Breast epithelium (tissue), 4 donors: ENCODE data around the gene HDGF. TPM values are rescaled to one million over a fixed set of nuclear protein-coding genes. Genes with fewer than 3 reads are reported as not detected.
A peak's percentile ranks its signal among the peaks of the same experiment; 100 is the strongest.

Experiments used
- DNase-seq, 2 donors: peaks; one replicate each; pipeline ENCODE4 v3.0.0-alpha.2; 2019; ENCODE audit warnings: low spot score in 2 of 2
- H3K27ac ChIP-seq, 2 donors: fragments of 200-600 bp; sonication (generic) in 1 of 2; one replicate each; pipeline ENCODE4 v1.5.1; 2016 to 2019; ENCODE audit warnings: mild to moderate bottlenecking in 1 of 2
- H3K27me3 ChIP-seq, 2 donors: fragments of 200-600 bp; sonication (generic) in 1 of 2; one replicate each; pipeline versions ENCODE4 v1.5.1 to v1.6.0; 2017 to 2019; ENCODE audit warnings: control low read depth in 1 of 2, mild to moderate bottlenecking in 1 of 2
- H3K36me3 ChIP-seq: fragments of 200-600 bp; one replicate; pipeline ENCODE4 v1.5.1; 2019
- H3K4me1 ChIP-seq, 2 donors: fragments of 200-600 bp; sonication (generic); one replicate each; pipeline ENCODE4 v1.5.1; 2016 to 2019; ENCODE audit warnings: control low read depth in 1 of 2
- H3K4me3 ChIP-seq, 3 donors: fragments of 200-600 bp; sonication (generic); 1 replicate in 2 of 3; 2 replicates in 1 of 3; pipeline ENCODE4 v1.5.1; 2016 to 2019; ENCODE audit warnings: mild to moderate bottlenecking in 3 of 3, moderate library complexity in 2 of 3
- H3K9me3 ChIP-seq, 2 donors: fragments of 200-600 bp; sonication (generic) in 1 of 2; one replicate each; pipeline ENCODE4 v1.5.1; 2016 to 2019; ENCODE audit warnings: control low read depth in 1 of 2
- POLR2A ChIP-seq: fragments of 450-650 bp; IDR thresholded peaks from one replicate; pipeline ENCODE4 v1.6.1; 2016; ENCODE audit warnings: antibody characterized with exemption, mild to moderate bottlenecking, moderate library complexity
- POLR2AphosphoS5 ChIP-seq, 3 donors: sonication (generic); formaldehyde crosslinking; IDR thresholded peaks; one replicate each; pipeline ENCODE4 v1.6.1; 2017; ENCODE audit warnings: antibody characterized with exemption in 3 of 3
- intact Hi-C: fragments of 100-400 bp; cut with DNase I; formaldehyde crosslinking; loops from one replicate; pipeline ENCODE4 v1.15.1; 2023; ENCODE audit warnings: low total_unique reads
- total RNA-seq, 3 donors: library from RNA; depleted of rRNA; stranded (reverse); fragments of >200 nt; gene quantifications; one replicate each; pipeline ENCODE4 v1.1.0, GENCODE V29; 2016
- TF ChIP-seq, protein P1 (sequence below), 3 donors: fragments of 450-650 bp; IDR thresholded peaks; one replicate each; pipeline ENCODE4 v1.5.1; 2016 to 2017; ENCODE audit warnings: antibody characterized with exemption in 3 of 3, mild to moderate bottlenecking in 3 of 3, moderate library complexity in 3 of 3

Gene HDGF
- total RNA-seq, 3 donors from 2014 or later = 133 to 178 (median 173) TPM

DNA sequence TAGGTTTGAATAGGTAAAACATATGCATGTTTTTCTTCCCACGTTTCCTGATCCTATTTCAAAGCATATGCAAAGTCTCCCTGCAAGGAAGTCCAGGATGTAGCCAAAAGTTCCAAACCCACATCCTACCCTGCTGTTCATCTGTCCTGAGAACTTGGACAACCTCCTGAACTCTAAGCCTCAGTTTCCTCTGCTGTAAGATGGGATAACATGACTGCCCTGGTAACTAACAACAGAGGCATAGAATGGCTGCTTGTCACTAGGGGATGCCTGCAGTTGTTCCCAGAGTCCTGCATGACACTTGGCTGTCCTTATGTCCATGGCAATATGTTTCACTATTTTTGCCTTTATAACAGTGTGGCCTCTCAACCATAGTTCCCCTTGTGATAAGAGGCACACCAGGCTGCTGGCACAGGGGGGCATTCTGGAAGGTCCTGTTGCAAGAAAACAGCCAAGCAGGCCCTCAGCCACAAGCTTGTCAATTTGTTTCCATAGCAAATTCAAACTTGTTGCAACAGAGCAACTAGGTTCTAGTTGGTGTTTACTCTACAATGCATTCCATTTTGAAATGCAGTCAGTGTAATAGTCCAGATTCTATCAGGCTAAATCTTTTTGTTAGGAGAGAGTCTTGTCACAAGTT lies 1.5 kb upstream of the HDGF start:
- Histone ChIP-seq H3K4me1 (peaks cover 4 to 26% of the 10 kb centered on the region in 2 donors), H3K27me3 (no peaks in the 10 kb centered on the region), H3K4me3 (peak overlapping the region; percentile 87 to 98 (median 95)), H3K36me3 (no peaks in the 10 kb centered on the region), H3K27ac (peak overlapping the region; percentile 100), H3K9me3 (no peaks in the 10 kb centered on the region)
- DNase-seq = no peak
- TF ChIP-seq, protein P1, sequence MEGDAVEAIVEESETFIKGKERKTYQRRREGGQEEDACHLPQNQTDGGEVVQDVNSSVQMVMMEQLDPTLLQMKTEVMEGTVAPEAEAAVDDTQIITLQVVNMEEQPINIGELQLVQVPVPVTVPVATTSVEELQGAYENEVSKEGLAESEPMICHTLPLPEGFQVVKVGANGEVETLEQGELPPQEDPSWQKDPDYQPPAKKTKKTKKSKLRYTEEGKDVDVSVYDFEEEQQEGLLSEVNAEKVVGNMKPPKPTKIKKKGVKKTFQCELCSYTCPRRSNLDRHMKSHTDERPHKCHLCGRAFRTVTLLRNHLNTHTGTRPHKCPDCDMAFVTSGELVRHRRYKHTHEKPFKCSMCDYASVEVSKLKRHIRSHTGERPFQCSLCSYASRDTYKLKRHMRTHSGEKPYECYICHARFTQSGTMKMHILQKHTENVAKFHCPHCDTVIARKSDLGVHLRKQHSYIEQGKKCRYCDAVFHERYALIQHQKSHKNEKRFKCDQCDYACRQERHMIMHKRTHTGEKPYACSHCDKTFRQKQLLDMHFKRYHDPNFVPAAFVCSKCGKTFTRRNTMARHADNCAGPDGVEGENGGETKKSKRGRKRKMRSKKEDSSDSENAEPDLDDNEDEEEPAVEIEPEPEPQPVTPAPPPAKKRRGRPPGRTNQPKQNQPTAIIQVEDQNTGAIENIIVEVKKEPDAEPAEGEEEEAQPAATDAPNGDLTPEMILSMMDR (IDR thresholded peaks at IDR 0.05) = no peak
- TF ChIP-seq POLR2A (no peak), POLR2AphosphoS5 (IDR thresholded peaks at IDR 0.05) (no peak)
- intact Hi-C loops = no loop called here

DNA sequence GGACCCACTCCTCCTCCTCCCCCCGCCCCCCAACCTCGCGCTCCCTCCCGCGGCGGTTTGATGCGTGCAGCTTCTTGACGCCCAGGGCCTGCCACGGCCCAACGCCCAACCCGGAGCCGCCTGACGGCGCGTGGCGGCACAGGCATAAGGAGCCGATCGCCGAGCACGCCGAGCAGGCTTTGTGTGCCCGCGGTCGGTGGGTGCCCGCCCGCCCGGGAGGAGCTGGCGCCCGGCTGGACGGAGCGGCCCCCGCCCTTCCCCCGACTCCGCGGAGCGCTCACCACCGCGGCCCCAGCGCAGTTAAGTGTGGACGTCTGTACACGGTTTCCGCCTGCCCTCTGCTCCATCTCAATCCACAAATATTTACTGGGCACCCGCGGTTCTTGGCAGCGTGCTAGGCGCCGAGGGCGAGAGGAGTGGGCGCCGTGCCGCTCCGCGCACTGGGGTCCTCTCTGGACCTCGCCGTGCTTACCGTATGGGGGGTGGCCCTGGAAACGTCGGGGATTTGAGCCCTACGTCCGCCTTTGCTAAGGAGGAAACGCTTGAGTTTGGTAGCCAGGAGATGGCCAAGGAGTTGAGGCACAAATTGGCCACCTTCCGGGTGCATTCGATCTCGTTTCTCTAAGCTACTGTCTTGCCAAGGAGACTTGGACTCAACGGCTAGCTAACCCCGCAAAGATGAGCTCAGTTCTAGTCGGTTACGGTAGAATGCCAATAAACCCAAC lies 444 bp upstream of the HDGF start:
- Histone ChIP-seq H3K36me3 (no peaks in the 10 kb centered on the region), H3K4me1 (peaks cover 8 to 28% of the 10 kb centered on the region in 2 donors), H3K9me3 (no peaks in the 10 kb centered on the region), H3K27me3 (no peaks in the 10 kb centered on the region), H3K27ac (peak overlapping the region; percentile 100), H3K4me3 (peak overlapping the region; percentile 87 to 98 (median 95))
- intact Hi-C loops = no loop called here
- peak; percentile 95 to 98 for DNase-seq
- peak; percentile 75 to 85 (median 85) for TF ChIP-seq POLR2AphosphoS5 (IDR thresholded peaks at IDR 0.05)
- no peak for TF ChIP-seq POLR2A

DNA sequence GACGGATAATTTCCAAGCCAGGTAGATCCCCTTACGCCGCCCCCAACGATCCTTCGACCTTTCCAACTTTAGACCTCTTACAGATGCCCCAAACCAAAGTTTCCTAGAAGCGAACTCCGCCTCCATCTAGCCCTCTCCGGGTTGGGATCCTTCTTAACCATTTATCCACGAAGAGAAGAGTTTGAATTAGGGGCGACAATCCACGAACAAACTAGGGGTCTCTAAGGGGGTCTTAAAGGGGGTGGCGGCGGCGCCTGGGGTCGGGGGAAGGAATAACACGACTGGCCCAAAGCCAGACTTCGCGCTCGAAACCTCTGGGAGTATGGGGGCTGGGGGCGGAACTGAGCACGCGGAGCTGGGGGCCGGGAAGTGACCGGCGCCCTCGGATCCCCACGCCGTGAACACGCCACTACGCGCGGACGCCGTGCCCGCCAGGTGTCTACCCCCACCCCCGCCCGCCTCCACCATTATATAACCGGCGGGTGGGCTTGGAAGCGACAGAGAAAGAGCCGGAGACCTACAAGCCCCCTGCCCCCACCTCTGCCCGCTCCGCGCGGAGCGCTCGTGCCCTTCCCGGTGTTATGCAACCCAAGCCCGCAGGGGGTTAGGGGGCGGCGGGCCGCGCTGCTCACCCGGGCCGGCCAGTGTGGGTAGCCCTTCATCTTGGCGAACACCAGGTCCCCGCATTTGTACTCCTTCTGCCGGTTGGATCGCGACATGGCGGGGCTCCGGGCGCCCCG lies 594 bp downstream of the HDGF start:
- no peaks in the 10 kb centered on the region for H3K27me3 ChIP-seq
- H3K36me3 ChIP-seq = no peaks in the 10 kb centered on the region
- peak overlapping the region; percentile 100 for H3K27ac ChIP-seq
- TF ChIP-seq POLR2A (peak; percentile 9), POLR2AphosphoS5 (IDR thresholded peaks at IDR 0.05) (peak in 1 of 3 donors; percentile 73)
- TF ChIP-seq, protein P1 (IDR thresholded peaks at IDR 0.05) = peak in 1 of 3 donors; percentile 25
- no peaks in the 10 kb centered on the region for H3K9me3 ChIP-seq
- peaks cover 8 to 34% of the 10 kb centered on the region in 2 donors for H3K4me1 ChIP-seq
- H3K4me3 ChIP-seq = peak overlapping the region; percentile 87 to 98 (median 95)
- intact Hi-C loops = no loop called here
- peak; percentile 55 to 67 for DNase-seq

DNA sequence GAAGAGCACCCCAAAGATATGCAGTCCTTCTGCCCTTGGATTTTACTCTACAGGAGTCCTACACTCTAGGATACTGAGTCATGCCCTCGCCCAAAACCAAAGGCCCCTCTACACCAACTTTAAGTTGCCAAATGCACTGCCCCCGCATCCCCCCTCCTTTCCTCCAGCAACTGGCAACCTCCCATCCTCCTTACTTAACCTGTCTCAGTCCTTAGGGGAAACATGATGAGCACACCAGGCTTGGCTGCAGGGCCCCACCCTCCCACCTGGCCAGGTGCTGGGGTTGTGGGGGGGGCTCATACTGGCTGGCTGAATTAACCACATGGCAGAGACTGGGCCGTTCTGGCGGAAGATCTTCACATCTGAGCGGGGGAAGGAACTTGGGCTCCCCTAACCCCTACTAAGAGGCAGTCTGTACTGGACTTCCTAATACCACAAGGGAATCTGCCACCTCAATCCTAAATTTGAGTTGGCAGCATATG lies 1.2 kb downstream of the HDGF start:
- Histone ChIP-seq H3K4me3 (peak overlapping the region; percentile 87 to 98 (median 95)), H3K9me3 (no peaks in the 10 kb centered on the region), H3K36me3 (no peaks in the 10 kb centered on the region), H3K27ac (peak overlapping the region; percentile 100), H3K4me1 (peaks cover 8 to 38% of the 10 kb centered on the region in 2 donors), H3K27me3 (no peaks in the 10 kb centered on the region)
- peak; percentile 69 to 76 for DNase-seq
- intact Hi-C loops = no loop called here
- TF ChIP-seq POLR2AphosphoS5 (IDR thresholded peaks at IDR 0.05) = peak; percentile 11 to 68 (median 14)
- TF ChIP-seq, protein P1 (IDR thresholded peaks at IDR 0.05) = no peak

DNA sequence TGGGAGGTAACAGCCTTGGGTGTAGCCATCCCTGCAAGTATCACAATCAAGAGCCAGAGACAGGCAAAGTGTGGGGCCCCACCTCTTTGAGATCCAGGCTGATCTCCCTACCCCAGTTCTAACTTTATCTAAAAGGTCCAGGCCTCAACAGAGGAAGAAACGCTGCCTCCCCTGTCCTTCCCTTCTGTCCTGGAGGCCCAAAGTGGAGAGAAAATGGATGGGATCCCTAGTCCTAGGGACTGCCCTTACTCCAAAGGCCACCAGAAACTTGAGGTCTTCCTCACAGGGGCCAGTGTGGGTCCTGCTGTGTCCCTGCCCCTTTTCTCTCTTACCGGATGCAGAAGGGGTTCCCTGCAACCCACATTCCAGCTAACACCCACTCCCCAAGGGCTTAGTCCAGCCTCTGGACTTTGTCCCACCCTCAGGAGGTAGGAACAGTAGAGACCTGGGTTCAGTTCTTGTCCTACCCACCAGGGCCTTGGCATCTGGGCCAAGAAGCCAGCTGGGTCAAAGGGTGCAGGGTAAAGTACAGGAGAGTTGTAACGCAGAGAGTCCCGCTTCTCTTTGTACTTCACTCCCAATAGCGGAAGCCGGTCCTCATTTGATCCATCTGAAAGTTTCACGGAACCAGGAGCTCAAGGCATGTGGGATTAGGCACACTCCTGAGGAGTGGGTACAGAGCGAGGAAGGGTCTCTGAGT lies 1.9 kb downstream of the HDGF start:
- no peak for TF ChIP-seq POLR2A
- no peak for TF ChIP-seq POLR2AphosphoS5 (IDR thresholded peaks at IDR 0.05)
- TF ChIP-seq, protein P1 (IDR thresholded peaks at IDR 0.05) = no peak
- DNase-seq = no peak
- intact Hi-C loops = no loop called here
- Histone ChIP-seq H3K27me3 (no peaks in the 10 kb centered on the region), H3K4me1 (peaks cover 8 to 38% of the 10 kb centered on the region in 2 donors), H3K27ac (peak overlapping the region; percentile 100), H3K36me3 (no peaks in the 10 kb centered on the region), H3K9me3 (no peaks in the 10 kb centered on the region), H3K4me3 (peak overlapping the region; percentile 87 to 98 (median 95))
